Ovary (tissue), 3 donors: ENCODE measurements around the gene BTBD19.

Experiments used
- EP300 ChIP-seq: sonication (generic); formaldehyde crosslinking; IDR thresholded peaks from one replicate; pipeline ENCODE4 v1.6.1; 2017; ENCODE audit warnings: antibody characterized with exemption
- POLR2A ChIP-seq: fragments of 450-650 bp; IDR thresholded peaks from one replicate; pipeline ENCODE4 v1.6.1; 2017; ENCODE audit warnings: antibody characterized with exemption, mild to moderate bottlenecking, moderate library complexity
- TF ChIP-seq, protein P1 (sequence below), 3 donors: fragments of 450-650 bp in 2 of 3; fragments of 200-600 bp in 1 of 3; IDR thresholded peaks; one replicate each; pipeline versions ENCODE4 v1.5.1 to v1.8.0; 2016 to 2022; ENCODE audit warnings: antibody characterized with exemption in 3 of 3, mild to moderate bottlenecking in 1 of 3
- donor health status: DM: no; HTN: no; CAD: no.

DNA sequence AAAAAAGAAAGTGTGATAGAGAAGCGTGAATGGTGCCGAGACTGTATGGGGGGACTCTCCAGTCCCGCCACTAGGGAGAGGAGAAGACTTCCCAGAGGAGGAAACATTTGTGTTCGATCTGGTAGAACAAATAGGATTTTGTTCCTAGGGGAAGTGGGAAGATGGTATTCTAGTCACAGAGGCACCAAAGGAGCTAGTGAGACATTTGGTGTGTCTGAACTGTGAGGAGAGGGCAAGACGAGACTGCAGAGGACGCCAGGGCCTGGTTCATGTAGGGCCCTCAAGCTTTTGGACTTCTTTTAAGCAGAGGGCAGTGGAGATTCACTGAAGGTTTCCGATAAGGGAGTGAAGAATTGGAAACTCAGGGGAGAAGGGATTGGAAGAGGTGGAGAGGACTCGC, 2.9 kb downstream of the BTBD19 start:
- TF ChIP-seq POLR2A (no peak), EP300 (no peak)
- TF ChIP-seq, protein P1, sequence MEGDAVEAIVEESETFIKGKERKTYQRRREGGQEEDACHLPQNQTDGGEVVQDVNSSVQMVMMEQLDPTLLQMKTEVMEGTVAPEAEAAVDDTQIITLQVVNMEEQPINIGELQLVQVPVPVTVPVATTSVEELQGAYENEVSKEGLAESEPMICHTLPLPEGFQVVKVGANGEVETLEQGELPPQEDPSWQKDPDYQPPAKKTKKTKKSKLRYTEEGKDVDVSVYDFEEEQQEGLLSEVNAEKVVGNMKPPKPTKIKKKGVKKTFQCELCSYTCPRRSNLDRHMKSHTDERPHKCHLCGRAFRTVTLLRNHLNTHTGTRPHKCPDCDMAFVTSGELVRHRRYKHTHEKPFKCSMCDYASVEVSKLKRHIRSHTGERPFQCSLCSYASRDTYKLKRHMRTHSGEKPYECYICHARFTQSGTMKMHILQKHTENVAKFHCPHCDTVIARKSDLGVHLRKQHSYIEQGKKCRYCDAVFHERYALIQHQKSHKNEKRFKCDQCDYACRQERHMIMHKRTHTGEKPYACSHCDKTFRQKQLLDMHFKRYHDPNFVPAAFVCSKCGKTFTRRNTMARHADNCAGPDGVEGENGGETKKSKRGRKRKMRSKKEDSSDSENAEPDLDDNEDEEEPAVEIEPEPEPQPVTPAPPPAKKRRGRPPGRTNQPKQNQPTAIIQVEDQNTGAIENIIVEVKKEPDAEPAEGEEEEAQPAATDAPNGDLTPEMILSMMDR (IDR thresholded peaks at IDR 0.05) = no peak
